Measurements from ENCODE around the gene ECM1. TPM values are rescaled to one million over a fixed set of nuclear protein-coding genes. Genes with fewer than 3 reads are reported as not detected.

ECM1 gene
- total and polyA plus RNA-seq, 2 of the 8 experiments (the other 6 are each of a cell fraction or from before 2014, with no cell fraction given): 0.95 to 0.98 TPM

- Histone ChIP-seq H4K91ac (replicated peaks; ENCODE audit: insufficient read length, low read length) (no peak overlapping the region), H2BK5ac (ENCODE audit: low read depth, low read length) (0 out of 2 replicates have a peak overlapping the region, but pooled peaks have one; percentile 24), H2AK5ac (ENCODE audit: low read depth, low read length) (no peak overlapping the region), H3K4me1 (replicated peaks in 1 of 4; ENCODE audit: control insufficient read depth in 3 of 4, insufficient read depth in 4 of 4, low read length in 3 of 4) (peaks cover 0 to 8% (median 3%) of the 10 kb centered on the region in 4 experiments; a peak in 6 of 7 replicates), H2BK12ac (ENCODE audit: low read depth, low read length) (no peak overlapping the region), H2AFZ (ENCODE audit: low read length) (no peak overlapping the region), H2BK120ac (replicated peaks; ENCODE audit: low read depth, low read length) (no peak overlapping the region), H3K36me3 (ENCODE audit: control insufficient read depth in 2 of 4, insufficient read depth in 4 of 4, low read length in 3 of 4) (no peaks in the 10 kb centered on the region), H3K23me2 (ENCODE audit: low read depth, low read length) (no peaks in the 10 kb centered on the region), H3K79me2 (ENCODE audit: control insufficient read depth in 1 of 2, insufficient read depth in 2 of 2, low read length in 2 of 2) (no peaks in the 10 kb centered on the region), H3K79me1 (ENCODE audit: low read depth, low read length) (no peaks in the 10 kb centered on the region), H3K4me2 (ENCODE audit: insufficient read depth in 1 of 2, low read depth in 2 of 2, low read length in 2 of 2) (no peak overlapping the region), H3K23ac (ENCODE audit: insufficient read length) (no peak overlapping the region), H3K18ac (ENCODE audit: extremely low read depth, low read length) (no peak overlapping the region), H3K56ac (replicated peaks; ENCODE audit: insufficient read length, low read depth, low read length) (no peak overlapping the region), H3K9me3 (ENCODE audit: insufficient read depth in 2 of 2, low read depth in 1 of 2, low read length in 1 of 2) (no peaks in the 10 kb centered on the region), H3K14ac (ENCODE audit: insufficient read length) (no peak overlapping the region), H3K27ac (ENCODE audit: low read depth, low read length) (no peak overlapping the region), H3K4ac (replicated peaks; ENCODE audit: insufficient read length, low read depth, low read length) (no peak overlapping the region), H2BK20ac (ENCODE audit: low read length) (no peak overlapping the region), H2BK15ac (ENCODE audit: low read length) (no peak overlapping the region), H3K4me3 (ENCODE audit: extremely low read depth in 1 of 4, insufficient read depth in 2 of 4, low read depth in 3 of 4, low read length in 4 of 4) (no peak overlapping the region), H4K8ac (ENCODE audit: extremely low read depth, insufficient read depth, low read length) (no peak overlapping the region), H3K27me3 (replicated peaks in 1 of 4; ENCODE audit: control insufficient read depth in 3 of 4, extremely low read depth in 1 of 4, insufficient read depth in 3 of 4, low read length in 3 of 4) (no peaks in the 10 kb centered on the region), H4K20me1 (replicated peaks in 1 of 2; ENCODE audit: control insufficient read depth in 1 of 2, insufficient read depth in 2 of 2, low read length in 2 of 2) (no peaks in the 10 kb centered on the region), H3K9ac (replicated peaks in 1 of 4; ENCODE audit: extremely low read depth in 1 of 4, low read depth in 3 of 4, low read length in 3 of 4) (no peak overlapping the region), H4K5ac (ENCODE audit: insufficient read length, low read depth, low read length) (no peak overlapping the region)
- 78% methylated on average over 6 of the region's 6 CpGs; no CpG with 5 or more reads in 1 of the 2 experiments for WGBS, 2 experiments (ENCODE audit: extremely low coverage in 1 of 2, insufficient coverage in 1 of 2, insufficient read length in 1 of 2, insufficient replicate concordance in 2 of 2, low coverage in 1 of 2, low lambda C conversion rate in 2 of 2, missing lambda C conversion rate in 1 of 2)
- ChIA-PET CTCF (ENCODE audit: partially characterized antibody) (interaction anchor here (0.9 to 14.2 kb wide), 4 partner anchors 17 to 46 kb away, joined by 5 to 253 read pairs (median 8); partner anchors contain the start of genes ECM1, FALEC and TARS2), POLR2A (ENCODE audit: partially characterized antibody) (interaction anchor here (0.6 to 6.7 kb wide), 4 partner anchors 10 to 186 kb away, joined by 4 to 39 read pairs (median 5); partner anchors contain the start of gene ADAMTSL4)
- DNase-seq (ENCODE audit: low read depth in 1 of 2, low spot score in 2 of 2) (no peak), FAIRE-seq (no peak)
- TF ChIP-seq, protein P1, sequence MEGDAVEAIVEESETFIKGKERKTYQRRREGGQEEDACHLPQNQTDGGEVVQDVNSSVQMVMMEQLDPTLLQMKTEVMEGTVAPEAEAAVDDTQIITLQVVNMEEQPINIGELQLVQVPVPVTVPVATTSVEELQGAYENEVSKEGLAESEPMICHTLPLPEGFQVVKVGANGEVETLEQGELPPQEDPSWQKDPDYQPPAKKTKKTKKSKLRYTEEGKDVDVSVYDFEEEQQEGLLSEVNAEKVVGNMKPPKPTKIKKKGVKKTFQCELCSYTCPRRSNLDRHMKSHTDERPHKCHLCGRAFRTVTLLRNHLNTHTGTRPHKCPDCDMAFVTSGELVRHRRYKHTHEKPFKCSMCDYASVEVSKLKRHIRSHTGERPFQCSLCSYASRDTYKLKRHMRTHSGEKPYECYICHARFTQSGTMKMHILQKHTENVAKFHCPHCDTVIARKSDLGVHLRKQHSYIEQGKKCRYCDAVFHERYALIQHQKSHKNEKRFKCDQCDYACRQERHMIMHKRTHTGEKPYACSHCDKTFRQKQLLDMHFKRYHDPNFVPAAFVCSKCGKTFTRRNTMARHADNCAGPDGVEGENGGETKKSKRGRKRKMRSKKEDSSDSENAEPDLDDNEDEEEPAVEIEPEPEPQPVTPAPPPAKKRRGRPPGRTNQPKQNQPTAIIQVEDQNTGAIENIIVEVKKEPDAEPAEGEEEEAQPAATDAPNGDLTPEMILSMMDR (IDR thresholded peaks at IDR 0.05; ENCODE audit: control extremely low read depth in 1 of 3, insufficient read depth in 1 of 3, low read depth in 1 of 3, low read length in 3 of 3): no peak
- TF ChIP-seq TCF12 (IDR thresholded peaks at IDR 0.05; ENCODE audit: low read depth, low read length) (no peak), SIRT6 (IDR thresholded peaks at IDR 0.05; ENCODE audit: low read length) (no peak), NANOG (IDR thresholded peaks at IDR 0.05; ENCODE audit: insufficient read depth, low read depth, low read length, poor library complexity, severe bottlenecking) (no peak), SUZ12 (IDR thresholded peaks at IDR 0.05; ENCODE audit: low read length) (no peak), ATF3 (IDR thresholded peaks at IDR 0.05; ENCODE audit: insufficient read depth, low read depth, low read length) (no peak), RXRA (IDR thresholded peaks at IDR 0.05; ENCODE audit: insufficient read depth, low read depth, low read length) (no peak), SRF (IDR thresholded peaks at IDR 0.05; ENCODE audit: low read depth, low read length) (no peak), POLR2AphosphoS5 (IDR thresholded peaks at IDR 0.05; ENCODE audit: low read depth, low read length) (no peak)
These were observed 26.1 kb downstream of the ECM1 start for GRCh38 chr1:150534002-150534401.
